NCI-H82 (cell line): ENCODE measurements around the gene GLB1L3.
A peak's percentile ranks its signal among the peaks of the same experiment; 100 is the strongest.

Experiments
- DNase-seq: peaks from one replicate; lab custom pipeline; 2025; lab: John Stamatoyannopoulos, UW

Gene GLB1L3

GRCh38 chr11:134275534-134276395 is at the start of gene GLB1L3:
Gene GLB1L3 (plus strand): TSS chr11:134276379. CDS start chr11:134276741, 362 bp downstream.
- peak; percentile 21 for DNase-seq

- no peak for DNase-seq
Measured at GRCh38 chr11:134226806-134227325, 49.3 kb upstream of the GLB1L3 start.

GRCh38 chr11:134228625-134229024 is 47.6 kb upstream of the GLB1L3 start:
- DNase-seq = peak; percentile 37

- DNase-seq = no peak
Measured at GRCh38 chr11:134229126-134229790, 46.9 kb upstream of the GLB1L3 start.

GRCh38 chr11:134230339-134230738 is 45.8 kb upstream of the GLB1L3 start:
- DNase-seq = no peak

GRCh38 chr11:134231958-134232659 is 44.1 kb upstream of the GLB1L3 start:
- no peak for DNase-seq

- DNase-seq = no peak
Measured at GRCh38 chr11:134233729-134234179, 42.4 kb upstream of the GLB1L3 start.

GRCh38 chr11:134235399-134235798 is 40.8 kb upstream of the GLB1L3 start:
- DNase-seq = no peak

- DNase-seq = no peak
Measured at GRCh38 chr11:134236834-134237556, 39.2 kb upstream of the GLB1L3 start.

GRCh38 chr11:134237557-134237922 is 38.6 kb upstream of the GLB1L3 start:
- DNase-seq = no peak

- no peak for DNase-seq
Measured at GRCh38 chr11:134238956-134239355, 37.2 kb upstream of the GLB1L3 start.

- DNase-seq = no peak
Measured at GRCh38 chr11:134240592-134240991, 35.6 kb upstream of the GLB1L3 start.

GRCh38 chr11:134242376-134242775 is 33.8 kb upstream of the GLB1L3 start:
- no peak for DNase-seq

GRCh38 chr11:134243913-134244312 is 32.3 kb upstream of the GLB1L3 start:
- DNase-seq = no peak

- DNase-seq = no peak
Measured at GRCh38 chr11:134244593-134244992, 31.6 kb upstream of the GLB1L3 start.

GRCh38 chr11:134245434-134245833 is 30.7 kb upstream of the GLB1L3 start:
- DNase-seq = no peak

GRCh38 chr11:134246100-134246499 is 30.1 kb upstream of the GLB1L3 start:
- DNase-seq = no peak

- no peak for DNase-seq
Measured at GRCh38 chr11:134246678-134247077, 29.5 kb upstream of the GLB1L3 start.

- peak; percentile 14 for DNase-seq
Measured at GRCh38 chr11:134248910-134249480, 27.2 kb upstream of the GLB1L3 start.

GRCh38 chr11:134250246-134250645 is 25.9 kb upstream of the GLB1L3 start:
- DNase-seq = no peak

- DNase-seq = no peak
Measured at GRCh38 chr11:134250675-134251074, 25.5 kb upstream of the GLB1L3 start.
